NCI-H1105 (cell line): ENCODE results near the gene DOCK3.
"Not testable (repeated sequence)": the region's sequence is repeated elsewhere in the genome, so short reads cannot be mapped to it uniquely, and the experiment has no call there.

Source experiments
- DNase-seq: peaks from one replicate; lab custom pipeline; 2025; lab: John Stamatoyannopoulos, UW

Gene DOCK3

DNA sequence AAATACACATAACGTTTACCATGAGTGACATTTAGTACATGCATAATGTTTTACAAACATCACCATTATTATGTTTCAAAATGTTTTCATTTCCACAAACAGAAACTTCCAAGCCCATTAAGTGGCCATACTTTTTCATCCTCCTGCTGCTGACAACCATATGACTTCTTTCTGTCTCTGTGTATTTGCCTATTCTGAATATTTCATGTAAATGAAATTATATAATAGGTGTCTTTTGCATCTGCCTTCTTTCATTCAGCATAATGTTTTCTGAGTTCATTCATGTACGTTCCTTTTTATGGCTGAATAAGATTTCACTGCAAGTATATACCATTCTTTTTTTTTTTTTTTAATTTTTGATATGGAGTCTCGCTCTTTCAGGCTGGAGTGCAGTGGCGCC is 209.0 kb downstream of the DOCK3 start:
- no peak for DNase-seq

DNA sequence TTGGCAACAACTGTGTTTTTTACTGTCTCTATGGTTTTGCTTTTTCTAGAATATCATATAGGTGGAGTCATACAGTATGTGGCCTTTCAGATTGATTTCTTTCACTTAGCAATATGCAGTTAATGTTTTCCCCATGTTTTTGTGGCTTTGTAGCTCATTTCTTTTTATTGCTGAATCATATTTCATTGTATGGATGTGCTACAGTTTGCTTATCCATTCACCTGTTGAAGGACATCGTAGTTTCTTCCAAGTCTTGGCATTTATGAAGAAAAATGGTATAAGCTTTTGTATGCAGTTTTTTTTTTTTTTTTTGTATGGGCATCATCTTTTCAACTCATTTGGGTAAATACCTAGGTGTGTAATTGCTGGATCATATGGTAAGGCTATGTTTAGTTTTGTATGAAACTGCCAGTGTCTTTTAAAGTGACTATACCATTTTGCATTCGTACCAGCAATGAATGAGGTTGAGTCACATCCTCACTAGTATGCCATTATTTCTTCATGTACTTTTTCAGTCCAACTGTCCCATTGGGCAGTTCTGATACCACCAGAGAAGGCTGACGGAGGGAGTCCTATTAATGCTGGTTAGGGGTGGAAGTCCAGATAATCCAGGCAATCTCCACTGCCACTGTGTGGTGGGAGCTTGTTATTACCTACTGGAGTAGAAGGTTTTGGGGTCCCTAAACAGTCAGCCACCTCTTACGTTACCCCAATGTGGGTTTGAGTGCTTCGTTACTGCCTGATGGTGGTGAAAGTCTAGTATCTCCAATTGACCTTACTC is 210.5 kb downstream of the DOCK3 start:
- no peak for DNase-seq

DNA sequence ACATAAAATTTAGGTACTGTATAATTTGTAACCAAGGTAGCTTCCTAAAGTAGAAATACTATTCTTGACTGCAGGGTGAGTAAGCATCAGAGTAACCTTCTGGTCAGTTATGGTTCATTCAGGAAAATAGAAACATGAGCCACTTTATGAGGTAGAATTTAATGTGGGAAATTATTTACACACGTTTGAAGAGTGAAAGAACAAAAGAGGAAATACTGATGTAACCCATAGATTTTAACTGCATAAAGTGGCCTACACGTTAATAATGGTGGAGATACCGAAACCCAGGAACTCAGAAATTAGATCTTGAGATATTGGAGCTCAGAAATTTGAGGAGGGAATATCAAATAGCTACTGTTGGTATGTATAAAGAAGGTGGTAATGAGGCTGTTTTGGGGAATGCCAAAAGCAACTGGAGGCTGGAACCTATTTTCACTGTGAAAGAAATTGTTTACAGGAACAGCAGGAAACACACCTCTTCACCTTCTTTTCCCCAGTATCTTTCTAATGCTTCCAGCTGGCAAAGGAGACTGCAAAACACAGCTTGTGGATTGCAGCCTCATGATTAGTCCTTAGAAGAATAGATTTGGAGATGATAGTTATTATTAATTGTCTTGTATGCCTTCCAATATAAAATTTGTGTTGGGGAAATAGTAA is 216.1 kb downstream of the DOCK3 start:
- DNase-seq, result no peak

DNA sequence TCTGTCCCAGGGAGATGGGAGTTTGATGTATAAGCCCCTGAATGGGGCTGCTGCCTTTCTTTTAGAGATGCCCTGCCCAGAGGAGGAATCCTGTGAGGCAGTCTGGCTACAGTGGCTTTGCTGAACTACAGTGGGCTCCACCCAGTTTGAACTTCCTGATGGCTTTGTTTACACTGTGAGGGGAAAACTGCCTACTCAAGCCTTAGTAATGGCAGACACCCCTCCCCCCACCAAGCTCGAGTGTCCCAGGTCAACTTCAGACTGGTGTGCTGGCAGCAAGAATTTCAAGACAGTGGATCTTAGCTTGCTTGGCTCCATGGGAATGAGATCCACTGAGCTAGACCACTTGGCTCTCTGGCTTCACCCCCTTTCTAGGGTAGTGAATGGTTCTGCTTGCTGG is 226.4 kb downstream of the DOCK3 start:
- DNase-seq, result not testable (repeated sequence)

DNA sequence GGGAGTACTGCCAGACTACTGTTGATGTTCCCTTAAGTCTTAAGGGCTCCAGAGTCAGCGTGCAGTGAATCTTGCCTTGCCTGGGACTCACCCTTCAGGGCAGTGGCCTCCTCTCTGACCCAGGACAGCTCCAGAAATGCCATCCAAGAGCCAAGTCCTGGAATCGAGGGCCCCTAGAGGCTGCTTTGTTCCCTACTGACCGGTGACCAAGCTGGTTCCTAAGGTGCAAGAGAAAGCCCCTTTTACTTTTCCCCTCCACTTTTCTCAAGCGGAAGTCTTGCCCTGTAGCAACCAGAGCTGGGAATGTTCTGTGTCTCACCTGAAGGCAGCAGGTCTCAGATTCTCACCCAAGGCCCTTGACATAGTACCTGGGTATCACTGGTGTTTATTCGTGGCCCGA is 238.0 kb downstream of the DOCK3 start:
- no peak for DNase-seq

DNA sequence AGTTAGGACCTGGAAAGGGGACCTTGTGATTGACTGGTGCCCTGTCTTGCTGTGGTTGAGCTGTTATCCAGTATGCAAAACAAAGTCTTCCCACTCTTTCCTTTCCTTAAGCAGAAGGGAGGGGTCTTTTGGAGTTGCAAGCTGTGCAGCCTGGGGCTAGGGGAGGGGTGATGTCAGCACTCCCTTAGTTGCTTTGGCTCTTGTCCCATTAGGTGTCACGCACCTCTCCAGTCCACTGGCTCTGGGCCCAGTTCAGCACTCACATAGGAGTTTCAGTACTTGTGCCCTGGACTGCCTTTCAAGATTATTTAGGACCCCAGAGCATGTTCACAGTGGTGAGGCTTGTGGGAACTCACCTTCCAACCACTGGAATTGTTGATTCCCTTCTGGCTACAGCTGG is 238.5 kb downstream of the DOCK3 start:
- DNase-seq, result peak; percentile 17

DNA sequence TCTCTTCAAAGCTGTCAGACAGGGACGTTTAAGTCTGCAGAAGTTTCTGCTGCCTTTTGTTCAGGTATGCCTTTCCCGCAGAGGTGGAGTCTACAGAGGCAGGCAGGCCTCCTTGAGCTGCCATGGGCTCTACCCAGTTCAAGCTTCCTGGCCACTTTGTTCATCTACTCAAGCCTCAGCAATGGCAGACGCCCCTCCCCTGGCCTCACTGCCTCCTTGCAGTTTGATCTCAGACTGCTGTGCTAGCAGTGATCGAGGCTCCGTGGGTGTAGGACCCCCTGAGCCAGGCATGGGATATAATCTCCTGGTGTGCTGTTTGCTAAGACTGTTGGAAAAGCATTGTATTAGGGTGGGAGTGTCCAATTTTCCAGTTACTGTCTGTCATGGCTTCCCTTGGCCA is 247.3 kb downstream of the DOCK3 start:
- DNase-seq, result not testable (repeated sequence)

DNA sequence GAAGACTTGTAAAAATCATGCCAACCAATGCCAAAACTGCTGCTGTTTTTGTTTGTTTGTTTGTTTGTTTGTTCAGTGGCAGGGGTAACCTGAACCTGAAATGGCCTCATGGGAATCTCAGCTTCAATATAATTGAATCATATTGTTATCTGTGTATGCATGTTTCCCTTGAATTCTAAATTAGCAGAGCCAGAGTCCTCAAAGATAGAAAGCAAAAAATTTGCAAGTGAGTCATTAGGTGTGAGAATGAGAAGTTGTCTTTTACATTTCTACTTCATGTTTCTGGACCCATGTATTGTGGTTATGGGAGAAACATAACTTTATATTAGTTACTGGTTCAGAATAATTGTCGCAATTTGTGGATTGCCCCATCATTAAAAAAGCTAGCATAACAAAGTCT is 249.2 kb downstream of the DOCK3 start:
- DNase-seq, result no peak

DNA sequence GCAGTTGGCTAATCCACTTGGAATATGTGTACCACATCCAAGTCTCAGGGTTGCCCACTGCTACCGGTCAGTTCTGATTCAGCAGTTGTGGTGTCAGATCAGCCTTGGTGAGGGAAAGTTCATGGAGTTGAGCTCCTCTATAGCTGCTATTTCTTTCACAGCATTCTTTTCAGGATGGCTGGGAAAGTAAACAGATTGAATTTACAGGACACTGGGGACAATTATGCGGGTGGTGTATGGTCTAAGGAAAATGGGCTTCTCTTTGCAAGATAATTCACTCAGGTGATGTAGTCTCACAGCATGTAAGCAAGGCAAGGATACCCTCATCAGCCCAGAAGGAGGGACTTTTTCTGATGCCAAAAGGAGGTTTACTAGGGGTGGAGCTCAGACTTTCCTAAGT is 249.9 kb downstream of the DOCK3 start:
- no peak for DNase-seq

DNA sequence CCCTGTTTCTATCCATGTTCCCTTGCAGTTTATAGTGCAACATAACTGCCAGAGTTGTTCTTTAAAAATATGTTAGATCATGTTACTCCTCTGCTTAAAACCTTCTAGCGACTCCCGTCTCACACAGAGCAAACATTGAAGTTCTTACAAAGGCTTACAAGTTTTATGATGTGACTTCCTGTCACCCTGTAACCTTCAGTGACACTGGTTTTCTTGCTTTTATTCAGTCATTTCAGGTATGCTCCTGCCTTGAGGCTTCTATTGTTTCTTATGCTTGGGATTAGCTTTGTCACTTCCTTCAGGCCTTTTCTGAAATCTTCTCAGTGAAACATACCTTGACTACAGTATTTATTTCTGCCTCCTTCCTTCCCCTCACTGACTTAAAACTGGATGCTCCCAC is 252.1 kb downstream of the DOCK3 start:
- DNase-seq, result no peak

DNA sequence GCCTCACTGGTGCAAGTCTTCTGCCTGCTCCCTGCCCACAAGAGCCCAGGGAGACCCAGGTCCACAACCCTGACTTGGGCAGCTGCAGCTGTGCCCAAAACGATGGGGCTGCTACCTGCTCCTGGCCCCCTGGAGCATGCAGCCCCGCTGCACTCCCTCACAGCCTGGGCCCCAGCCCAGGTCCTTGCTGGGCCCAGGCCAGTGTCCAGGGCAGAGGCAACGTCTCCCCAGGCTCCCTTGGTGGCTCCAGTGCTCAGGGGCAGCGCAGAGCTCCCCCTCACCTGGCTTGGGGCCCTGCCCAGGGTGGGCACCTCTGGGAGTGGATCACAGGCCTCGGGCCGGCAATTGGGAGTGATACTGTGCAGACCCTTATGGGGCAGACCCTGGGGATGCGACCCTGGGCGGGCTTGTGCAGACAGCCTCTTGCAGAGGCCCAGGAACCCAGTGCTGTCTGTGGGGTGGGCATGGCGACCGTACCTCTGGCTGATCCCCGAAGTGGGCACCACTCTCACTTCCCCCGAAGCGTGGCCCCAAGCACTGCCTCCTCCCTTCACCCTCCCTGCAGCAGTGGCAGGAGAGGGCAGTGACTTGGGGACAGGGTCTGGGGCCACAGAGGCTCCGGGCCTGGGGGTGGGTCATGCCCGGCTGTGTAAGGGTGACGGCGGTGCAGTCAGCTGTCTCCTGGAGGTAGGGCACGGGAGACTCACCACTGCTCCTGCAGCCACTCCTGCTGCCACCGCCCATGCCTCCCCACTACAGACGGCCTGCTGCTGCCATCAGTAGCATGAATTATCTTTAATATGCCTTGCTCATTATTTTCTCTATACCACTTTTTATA is 255.9 kb downstream of the DOCK3 start:
- DNase-seq, result no peak

DNA sequence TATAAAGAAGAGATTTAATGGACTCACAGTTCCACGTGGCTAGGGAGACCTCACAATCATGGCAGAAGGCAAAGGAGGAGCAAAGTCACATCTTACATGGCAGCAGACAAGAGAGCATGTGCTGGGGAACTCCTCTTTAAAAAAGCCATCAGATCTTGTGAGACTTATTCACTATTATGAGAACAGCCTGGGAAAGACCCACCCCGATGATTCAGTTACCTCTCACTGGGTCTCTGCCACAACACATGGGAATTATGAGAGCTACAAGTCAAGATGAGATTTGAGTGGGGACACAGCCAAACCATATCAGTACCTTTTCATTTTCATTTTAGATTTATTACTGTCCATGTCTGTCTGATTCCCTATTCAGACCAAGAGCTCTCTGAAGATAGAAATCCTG is 258.2 kb downstream of the DOCK3 start:
- DNase-seq, result not testable (repeated sequence)

DNA sequence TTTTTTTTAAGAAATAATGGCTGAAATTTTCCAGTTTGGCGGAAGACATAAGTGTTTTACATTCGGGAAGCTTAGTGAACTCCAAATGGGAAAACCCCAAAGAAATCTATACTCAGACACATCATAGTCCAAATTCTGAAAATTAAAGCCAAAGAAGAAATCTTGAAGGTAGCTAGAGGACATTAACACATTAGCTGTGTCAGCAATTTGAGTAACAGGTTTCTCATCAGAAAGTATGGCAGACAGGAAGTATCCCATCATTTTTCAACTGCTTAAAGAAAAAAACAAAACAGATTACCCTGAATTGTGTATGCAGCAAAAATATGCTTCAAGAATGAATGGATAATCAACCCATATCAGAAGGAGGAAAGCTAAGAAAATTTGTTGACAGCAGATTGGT is 261.7 kb downstream of the DOCK3 start:
- no peak for DNase-seq

DNA sequence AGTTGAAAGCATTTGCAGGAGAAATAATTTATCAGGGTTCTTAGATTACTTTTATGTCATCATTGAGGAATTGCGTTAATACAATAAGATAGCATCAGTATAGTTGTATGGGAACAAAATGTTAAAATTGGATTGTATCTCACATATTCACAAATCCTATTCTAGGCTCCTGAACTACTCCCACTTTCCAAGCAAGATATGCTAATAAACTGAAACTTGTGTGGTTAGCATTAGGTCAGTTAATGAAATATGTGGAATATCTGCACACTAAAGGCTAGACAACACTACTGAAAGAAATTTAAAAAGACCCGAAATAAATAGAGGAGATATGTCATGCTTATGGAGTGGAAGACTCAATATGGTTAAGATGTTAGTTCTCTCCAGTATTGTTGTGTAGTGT is 272.7 kb downstream of the DOCK3 start:
- no peak for DNase-seq

DNA sequence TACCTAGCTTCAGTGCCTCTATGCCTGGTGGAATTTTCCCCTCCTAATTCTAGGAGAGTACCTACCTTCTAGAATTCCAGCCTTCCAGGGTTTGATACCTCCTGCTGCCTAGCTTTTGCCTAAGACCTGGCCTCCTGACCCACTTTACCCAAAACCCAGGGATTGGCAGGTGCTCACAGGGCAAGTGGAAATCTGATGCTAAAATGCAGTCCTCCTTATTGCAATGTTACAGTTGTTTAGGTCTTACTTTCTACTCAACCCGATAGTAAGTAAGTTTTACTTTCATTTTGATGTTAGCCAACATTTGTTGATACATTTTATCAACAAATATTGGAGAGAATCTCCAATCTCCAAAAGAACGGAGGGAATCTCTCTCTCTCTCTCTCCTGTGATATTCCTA is 275.9 kb downstream of the DOCK3 start:
- no peak for DNase-seq

DNA sequence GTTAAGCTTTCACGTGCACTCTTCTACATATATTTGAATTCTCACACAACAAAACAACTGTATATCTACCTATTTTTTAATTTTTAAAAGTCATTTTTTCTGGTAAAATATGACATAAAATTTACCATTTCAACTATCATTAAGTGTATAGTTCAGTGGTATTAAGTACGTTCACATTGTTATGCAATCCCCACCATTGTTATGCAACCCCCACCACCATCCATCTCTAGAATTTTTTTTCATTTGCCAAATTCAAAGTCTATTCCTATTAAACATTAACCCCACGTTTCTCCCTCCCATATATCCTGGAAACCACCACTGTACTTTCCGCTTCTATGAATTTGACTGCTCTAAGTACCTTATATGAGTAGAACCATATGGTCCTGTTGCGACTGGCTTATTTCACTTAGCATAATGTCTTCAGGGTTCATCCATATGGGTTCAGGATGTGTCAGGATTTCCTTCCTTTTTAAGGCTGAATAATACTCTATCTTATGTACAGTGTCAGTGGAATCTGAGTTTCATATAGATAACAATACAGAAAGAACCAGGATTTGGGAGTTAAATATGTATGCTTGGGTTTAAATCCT is 279.2 kb downstream of the DOCK3 start:
- DNase-seq, result no peak

DNA sequence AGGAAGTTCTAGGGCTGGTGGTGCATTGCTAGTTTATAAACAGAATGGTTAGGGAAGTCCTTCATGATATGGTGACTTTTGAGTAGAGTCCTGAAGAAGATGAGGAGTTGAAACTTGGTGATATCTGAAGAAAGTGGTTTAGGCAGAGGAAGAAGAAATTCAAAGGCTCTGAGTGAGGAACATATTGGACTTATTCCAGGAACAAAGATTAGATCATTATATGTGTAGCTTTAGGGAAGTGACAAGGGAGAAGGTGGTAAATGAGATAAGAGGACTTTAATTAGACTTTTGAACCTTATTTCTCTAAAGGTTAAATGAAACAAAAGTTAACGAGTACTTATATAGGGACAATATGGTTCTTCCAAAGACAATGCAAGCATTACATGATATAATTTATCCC is 286.7 kb downstream of the DOCK3 start:
- DNase-seq, result no peak

DNA sequence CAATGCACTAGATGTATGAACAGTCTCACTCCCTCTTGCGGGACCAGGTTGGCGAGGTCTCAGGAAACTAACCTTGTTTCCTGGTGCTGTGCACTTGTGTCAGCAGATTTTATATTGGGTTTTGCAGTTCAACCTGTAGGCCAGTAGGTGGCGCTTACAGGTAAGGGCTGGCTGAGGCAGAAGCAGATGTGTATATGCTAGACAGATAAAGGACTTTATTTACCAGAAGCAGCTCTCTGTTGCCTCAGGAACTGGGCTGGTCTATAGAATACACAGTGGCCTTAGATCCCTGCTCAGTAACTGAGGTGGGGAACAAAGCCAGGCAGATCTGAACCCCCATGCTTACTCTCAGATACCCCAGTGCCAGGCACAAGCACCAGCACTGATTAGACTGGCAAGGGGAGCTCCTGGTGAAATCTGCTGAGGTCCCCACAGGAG is 296.8 kb downstream of the DOCK3 start:
- DNase-seq, result peak; percentile 42

DNA sequence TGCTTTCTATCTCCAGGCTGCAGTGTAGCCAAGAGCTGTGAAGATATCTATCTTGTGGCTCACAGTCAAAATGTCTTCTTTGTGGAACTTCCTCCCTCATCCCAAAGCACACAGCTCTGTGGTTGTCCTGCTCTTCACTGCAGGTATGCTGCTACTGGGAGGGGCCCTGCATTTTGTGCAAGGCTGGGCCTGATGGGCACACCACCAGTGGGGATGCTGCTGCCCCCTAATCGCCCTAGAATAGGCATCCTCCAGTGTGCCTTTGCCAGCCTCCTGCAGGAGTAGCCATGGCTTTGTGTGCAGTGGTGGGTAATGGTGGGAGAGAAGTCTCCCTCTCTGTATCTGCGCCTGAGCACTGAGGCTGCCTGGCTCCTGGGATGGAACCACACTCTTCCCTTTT is 297.3 kb downstream of the DOCK3 start:
- DNase-seq, result no peak

DNA sequence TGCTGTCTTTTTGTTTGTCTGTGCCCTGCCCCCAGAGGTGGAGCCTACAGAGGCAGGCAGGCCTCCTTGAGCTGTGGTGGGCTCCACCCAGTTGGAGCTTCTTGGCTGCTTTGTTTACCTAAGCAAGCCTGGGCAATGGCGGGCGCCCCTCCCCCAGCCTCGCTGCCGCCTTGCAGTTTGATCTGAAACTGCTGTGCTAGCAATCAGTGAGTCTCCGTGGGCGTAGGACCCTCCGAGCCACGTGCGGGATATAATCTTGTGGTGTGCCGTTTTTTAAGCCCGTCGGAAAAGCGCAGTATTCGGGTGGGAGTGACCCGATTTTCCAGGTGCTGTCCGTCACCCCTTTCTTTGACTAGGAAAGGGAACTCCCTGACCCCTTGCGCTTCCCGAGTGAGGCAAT is 303.9 kb downstream of the DOCK3 start:
- not testable (repeated sequence) for DNase-seq

DNA sequence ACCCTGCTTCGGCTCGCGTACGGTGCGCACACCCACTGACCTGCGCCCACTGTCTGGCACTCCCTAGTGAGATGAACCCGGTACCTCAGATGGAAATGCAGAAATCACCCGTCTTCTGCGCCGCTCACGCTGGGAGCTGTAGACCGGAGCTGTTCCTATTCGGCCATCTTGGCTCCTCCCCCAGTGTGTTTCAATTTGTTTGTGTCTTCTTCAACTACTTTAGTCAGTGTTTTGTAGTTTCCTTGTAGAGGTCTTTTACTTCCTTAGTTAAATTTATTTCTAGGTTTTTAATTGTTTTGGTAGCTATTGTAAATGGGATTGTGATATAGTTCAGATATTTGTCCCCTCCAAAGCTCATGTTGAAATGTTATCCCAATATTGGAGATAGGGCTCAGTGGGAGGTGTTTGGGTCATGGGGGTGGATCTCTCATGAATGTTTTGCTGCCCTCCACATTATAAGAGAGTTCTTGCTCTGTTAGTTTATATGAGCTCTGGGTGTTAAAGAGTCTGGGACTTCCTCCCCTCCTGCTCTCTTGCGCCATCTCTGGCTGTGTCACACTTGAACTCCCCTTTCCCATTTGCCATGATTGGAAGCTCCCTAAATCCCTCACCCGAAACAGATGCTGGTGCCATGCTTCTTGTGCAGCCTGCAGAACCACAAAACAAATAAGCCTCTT is 304.4 kb downstream of the DOCK3 start:
- DNase-seq, result no peak
